ENCODE data around the gene PHC3. TPM values are rescaled to one million over a fixed set of nuclear protein-coding genes. Genes with fewer than 3 reads are reported as not detected.
"Not testable (repeated sequence)": the region's sequence is repeated elsewhere in the genome, so short reads cannot be mapped to it uniquely, and the experiment has no call there.

The PHC3 gene
- total and polyA plus RNA-seq, 10 donors: 4.9 to 130 (median 92.8) TPM

DNA sequence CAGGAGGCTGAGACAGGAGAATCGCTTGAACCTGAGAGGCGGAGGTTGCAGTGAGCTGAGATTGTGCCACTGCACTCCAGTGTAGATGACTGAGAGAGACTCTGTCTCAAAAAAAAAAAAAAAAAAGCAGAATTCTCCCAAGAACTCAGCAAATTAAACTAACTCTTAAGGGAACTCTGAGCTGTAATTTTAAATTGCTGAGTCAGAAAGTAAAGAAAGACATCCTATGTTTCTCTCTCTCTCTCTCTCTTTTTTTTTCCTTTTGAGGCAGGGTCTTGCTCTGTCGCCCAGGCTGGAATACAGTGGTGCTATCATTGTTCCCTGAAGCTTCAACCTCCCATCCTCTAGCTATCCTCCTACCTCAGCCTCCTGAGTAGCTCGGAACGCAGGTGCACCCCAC lies 20.0 kb upstream of the PHC3 start:
- Histone ChIP-seq H3K4me3 (no peak overlapping the region), H3K4me1 (peaks cover 0 to 15% (median 0%) of the 10 kb centered on the region in 6 donors), H3K27ac (no peak overlapping the region), H3K36me3 (no peaks in the 10 kb centered on the region), H3K9me3 (no peaks in the 10 kb centered on the region), H3K27me3 (replicated peaks in 1 of 7) (no peaks in the 10 kb centered on the region)
- 91 to 97% (median 93%) methylated on average over 5 of the region's 5 CpGs for WGBS, 5 donors
- TF ChIP-seq, protein P1, sequence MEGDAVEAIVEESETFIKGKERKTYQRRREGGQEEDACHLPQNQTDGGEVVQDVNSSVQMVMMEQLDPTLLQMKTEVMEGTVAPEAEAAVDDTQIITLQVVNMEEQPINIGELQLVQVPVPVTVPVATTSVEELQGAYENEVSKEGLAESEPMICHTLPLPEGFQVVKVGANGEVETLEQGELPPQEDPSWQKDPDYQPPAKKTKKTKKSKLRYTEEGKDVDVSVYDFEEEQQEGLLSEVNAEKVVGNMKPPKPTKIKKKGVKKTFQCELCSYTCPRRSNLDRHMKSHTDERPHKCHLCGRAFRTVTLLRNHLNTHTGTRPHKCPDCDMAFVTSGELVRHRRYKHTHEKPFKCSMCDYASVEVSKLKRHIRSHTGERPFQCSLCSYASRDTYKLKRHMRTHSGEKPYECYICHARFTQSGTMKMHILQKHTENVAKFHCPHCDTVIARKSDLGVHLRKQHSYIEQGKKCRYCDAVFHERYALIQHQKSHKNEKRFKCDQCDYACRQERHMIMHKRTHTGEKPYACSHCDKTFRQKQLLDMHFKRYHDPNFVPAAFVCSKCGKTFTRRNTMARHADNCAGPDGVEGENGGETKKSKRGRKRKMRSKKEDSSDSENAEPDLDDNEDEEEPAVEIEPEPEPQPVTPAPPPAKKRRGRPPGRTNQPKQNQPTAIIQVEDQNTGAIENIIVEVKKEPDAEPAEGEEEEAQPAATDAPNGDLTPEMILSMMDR (IDR thresholded peaks at IDR 0.05 in 8 of 11, conservative IDR thresholded peaks at IDR 0.05 in 3 of 11): no peak
- TF ChIP-seq POLR2AphosphoS5 (IDR thresholded peaks at IDR 0.05): no peak
- TF ChIP-seq POLR2A (IDR thresholded peaks at IDR 0.05): no peak
- intact Hi-C loops (cut with DNase I; ENCODE audit: low total_unique reads): no loop called here
- DNase-seq: no peak

DNA sequence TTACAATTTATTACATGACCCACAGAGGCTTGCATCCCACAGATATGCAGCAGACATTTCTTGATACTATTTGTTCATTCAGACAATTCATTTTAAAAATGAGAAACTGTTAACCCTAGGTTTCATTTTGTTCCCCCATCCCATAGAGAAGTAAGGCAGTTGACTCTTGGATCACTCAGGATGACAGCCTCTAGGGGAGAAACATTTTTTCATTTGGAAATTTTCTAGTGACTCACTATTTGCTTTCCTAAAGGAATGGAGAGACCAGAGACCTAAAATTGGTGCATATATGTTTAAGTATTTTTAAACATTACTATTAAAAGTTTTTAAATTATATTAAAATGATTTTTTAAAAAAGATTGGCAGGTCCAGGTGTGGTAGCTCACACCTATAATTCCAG lies 19.5 kb upstream of the PHC3 start:
- no peak overlapping the region for H3K27ac ChIP-seq
- no peaks in the 10 kb centered on the region for H3K36me3 ChIP-seq
- no peaks in the 10 kb centered on the region for H3K9me3 ChIP-seq
- H3K4me1 ChIP-seq: peaks cover 0 to 15% (median 0%) of the 10 kb centered on the region in 6 donors
- TF ChIP-seq POLR2AphosphoS5 (IDR thresholded peaks at IDR 0.05) (no peak), POLR2A (IDR thresholded peaks at IDR 0.05) (no peak)
- TF ChIP-seq, protein P1 (IDR thresholded peaks at IDR 0.05 in 8 of 11, conservative IDR thresholded peaks at IDR 0.05 in 3 of 11): no peak
- intact Hi-C loops (cut with DNase I; ENCODE audit: low total_unique reads): no loop called here
- H3K27me3 ChIP-seq (replicated peaks in 1 of 7): no peaks in the 10 kb centered on the region
- no peak for DNase-seq
- H3K4me3 ChIP-seq: no peak overlapping the region

DNA sequence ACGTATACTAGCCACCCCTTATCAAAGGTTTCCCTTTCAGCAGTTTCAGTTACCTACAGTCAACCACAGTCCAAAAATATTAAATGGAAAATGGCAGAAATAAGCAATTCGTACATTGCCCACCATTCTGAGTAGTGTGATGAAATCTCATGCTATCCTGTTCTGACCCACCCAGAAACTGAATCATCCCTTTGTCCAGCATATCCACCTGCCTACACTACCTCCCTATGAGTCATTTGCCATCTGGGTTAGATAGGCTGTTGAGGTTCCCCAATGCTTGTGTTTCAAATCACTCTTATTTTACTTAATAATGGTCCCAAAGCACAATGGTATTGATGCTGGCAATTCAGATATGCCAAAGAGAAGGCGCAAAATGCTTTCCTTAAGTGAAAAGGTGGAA lies 15.3 kb upstream of the PHC3 start:
- whole genome bisulfite sequencing, 5 donors: 89 to 93% (median 90%) methylated on average over 3 of the region's 3 CpGs
- Histone ChIP-seq H3K9me3 (no peaks in the 10 kb centered on the region), H3K36me3 (no peaks in the 10 kb centered on the region), H3K27me3 (replicated peaks in 1 of 7) (no peaks in the 10 kb centered on the region), H3K27ac (no peak overlapping the region), H3K4me3 (no peak overlapping the region), H3K4me1 (no peaks in the 10 kb centered on the region)
- no peak for DNase-seq
- intact Hi-C loops (cut with DNase I; ENCODE audit: low total_unique reads): no loop called here
- TF ChIP-seq POLR2A (IDR thresholded peaks at IDR 0.05): no peak
- no peak for TF ChIP-seq POLR2AphosphoS5 (IDR thresholded peaks at IDR 0.05)
- TF ChIP-seq, protein P1 (IDR thresholded peaks at IDR 0.05 in 8 of 11, conservative IDR thresholded peaks at IDR 0.05 in 3 of 11): no peak

DNA sequence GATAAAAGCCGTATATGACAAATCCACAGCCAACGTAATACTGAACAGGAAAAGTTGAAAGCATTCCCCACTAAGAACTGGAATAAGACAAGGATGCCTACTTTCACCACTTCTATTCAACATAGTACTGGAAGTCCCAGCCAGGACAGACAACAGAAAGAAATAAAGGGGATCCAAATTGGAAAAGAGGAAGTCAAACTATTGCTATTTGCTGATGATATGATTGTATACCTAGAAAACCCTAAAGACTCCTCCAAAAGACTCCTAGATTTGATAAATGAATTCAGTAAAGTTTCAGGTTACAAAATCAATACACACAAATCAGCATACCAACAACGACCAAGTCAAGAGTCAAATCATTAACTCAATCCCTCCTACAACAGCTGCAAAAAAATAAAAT lies 14.2 kb upstream of the PHC3 start:
- H3K4me3 ChIP-seq; H3K9me3 ChIP-seq; DNase-seq; intact Hi-C loops (cut with DNase I; ENCODE audit: low total_unique reads); H3K27me3 ChIP-seq (replicated peaks in 1 of 7); H3K36me3 ChIP-seq; H3K4me1 ChIP-seq; H3K27ac ChIP-seq: not testable (repeated sequence)
- WGBS, 5 donors: 85 to 91% (median 89%) methylated on average over 3 of the region's 3 CpGs

Measured in spleen (tissue), 11 donors.